Measurements from ENCODE around the gene SV2C. TPM values are rescaled to one million over a fixed set of nuclear protein-coding genes. Genes with fewer than 3 reads are reported as not detected.
A peak's percentile ranks its signal among the peaks of the same experiment; 100 is the strongest.

SV2C gene
- total RNA-seq, 4 donors from 2014 or later, result 0.18 to 0.85 (median 0.27) TPM; not detected in 1

DNA sequence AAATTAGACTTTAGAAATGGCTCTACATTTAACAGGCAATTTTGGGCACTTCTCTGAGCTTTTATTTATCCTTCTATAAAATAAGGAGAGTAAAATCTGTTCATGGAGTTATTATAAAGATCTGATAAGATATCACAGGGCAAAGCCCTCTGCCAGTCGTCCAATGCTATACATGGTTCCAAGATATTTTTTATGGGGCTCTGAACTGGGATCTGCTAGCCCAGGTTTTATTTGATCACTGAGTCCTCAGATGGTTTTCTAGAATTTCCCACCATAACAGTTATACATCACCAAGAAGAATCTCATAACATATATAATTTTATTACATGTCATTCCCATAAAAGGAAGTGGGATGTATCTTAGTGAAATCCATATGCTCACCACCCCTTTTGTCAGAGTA is 296.7 kb downstream of the SV2C start:
- no peak for TF ChIP-seq POLR2A (IDR thresholded peaks at IDR 0.05)
- TF ChIP-seq, protein P1, sequence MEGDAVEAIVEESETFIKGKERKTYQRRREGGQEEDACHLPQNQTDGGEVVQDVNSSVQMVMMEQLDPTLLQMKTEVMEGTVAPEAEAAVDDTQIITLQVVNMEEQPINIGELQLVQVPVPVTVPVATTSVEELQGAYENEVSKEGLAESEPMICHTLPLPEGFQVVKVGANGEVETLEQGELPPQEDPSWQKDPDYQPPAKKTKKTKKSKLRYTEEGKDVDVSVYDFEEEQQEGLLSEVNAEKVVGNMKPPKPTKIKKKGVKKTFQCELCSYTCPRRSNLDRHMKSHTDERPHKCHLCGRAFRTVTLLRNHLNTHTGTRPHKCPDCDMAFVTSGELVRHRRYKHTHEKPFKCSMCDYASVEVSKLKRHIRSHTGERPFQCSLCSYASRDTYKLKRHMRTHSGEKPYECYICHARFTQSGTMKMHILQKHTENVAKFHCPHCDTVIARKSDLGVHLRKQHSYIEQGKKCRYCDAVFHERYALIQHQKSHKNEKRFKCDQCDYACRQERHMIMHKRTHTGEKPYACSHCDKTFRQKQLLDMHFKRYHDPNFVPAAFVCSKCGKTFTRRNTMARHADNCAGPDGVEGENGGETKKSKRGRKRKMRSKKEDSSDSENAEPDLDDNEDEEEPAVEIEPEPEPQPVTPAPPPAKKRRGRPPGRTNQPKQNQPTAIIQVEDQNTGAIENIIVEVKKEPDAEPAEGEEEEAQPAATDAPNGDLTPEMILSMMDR (IDR thresholded peaks at IDR 0.05), result no peak
- Histone ChIP-seq H3K27me3 (no peaks in the 10 kb centered on the region), H3K4me3 (no peak overlapping the region), H3K36me3 (no peaks in the 10 kb centered on the region), H3K9me3 (no peaks in the 10 kb centered on the region), H3K4me1 (peaks cover 0 to 14% (median 0%) of the 10 kb centered on the region in 4 donors), H3K27ac (no peak overlapping the region)
- DNase-seq, result no peak

DNA sequence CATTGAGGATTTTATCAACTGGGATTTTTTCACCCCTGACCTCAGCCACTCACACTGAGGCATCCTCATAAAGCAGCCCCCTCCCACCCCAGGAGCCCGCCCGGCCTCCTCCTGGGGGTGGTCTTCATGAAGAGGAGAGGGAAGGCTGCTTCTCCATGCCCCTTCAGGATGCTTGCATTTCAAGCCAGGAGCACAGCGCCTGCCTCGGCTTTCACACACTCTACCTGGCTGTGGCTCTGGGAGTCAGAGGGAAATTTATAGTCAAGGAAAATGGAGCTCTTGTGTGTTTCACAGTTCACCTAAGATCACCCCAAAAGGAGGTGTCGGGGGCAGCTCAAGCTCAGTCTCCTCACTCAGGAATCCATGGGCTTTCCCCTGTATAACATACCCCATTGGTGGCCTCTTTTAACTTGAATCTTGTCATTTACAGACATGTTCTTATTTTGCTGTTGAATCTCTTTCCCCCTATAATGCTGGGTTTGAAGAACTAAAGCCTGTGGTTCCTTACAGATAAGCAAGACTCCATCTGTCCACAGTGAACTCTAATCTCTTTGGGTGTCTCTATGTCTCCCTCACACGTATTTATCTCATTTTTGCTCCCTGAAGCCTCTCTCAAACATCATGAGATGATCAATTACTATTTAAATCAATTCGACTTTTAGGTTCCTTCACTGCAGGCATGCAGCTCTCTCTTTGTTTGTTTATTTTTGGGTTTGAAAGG is 297.3 kb downstream of the SV2C start:
- Histone ChIP-seq H3K36me3 (no peaks in the 10 kb centered on the region), H3K4me1 (peaks cover 0 to 14% (median 0%) of the 10 kb centered on the region in 4 donors), H3K27me3 (no peaks in the 10 kb centered on the region), H3K27ac (peak overlapping the region in 1 of 4 donors; percentile 9), H3K9me3 (no peaks in the 10 kb centered on the region), H3K4me3 (no peak overlapping the region)
- TF ChIP-seq, protein P1 (IDR thresholded peaks at IDR 0.05), result no peak
- no peak for TF ChIP-seq POLR2A (IDR thresholded peaks at IDR 0.05)
- no peak for DNase-seq

DNA sequence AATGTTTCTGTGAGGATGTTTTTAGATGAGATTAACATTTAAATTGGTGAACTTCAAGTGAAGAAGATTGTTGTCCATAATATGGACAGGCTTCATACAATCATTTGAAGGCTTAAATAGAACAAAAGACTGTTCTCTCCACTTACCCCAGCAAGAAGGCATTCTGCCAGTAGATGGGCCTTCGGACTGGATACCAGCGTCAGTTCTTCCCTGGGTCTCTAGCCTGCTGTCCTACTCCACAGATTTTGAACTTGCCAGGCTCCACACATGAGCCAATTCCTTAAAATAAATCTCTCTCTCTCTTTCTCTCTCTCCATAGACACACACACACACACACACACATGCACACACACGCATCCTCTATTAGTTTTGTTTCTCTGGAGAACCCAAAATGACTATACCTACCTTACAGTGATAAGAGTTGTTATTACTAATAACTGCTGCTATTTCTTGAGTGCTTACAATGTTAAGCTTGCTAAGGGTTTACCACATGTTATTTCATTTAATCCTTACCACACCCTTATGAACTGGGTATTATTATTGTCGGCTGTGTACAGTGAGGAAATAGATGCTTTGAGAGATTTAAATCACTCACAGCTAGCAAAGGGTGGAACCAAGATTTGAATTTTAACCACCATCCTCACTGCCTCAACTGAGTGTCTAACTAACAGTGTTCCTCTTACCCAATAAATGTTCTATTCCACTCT is 300.1 kb downstream of the SV2C start:
- Histone ChIP-seq H3K27ac (no peak overlapping the region), H3K27me3 (no peaks in the 10 kb centered on the region), H3K36me3 (no peaks in the 10 kb centered on the region), H3K4me3 (no peak overlapping the region), H3K4me1 (peaks cover 0 to 14% (median 0%) of the 10 kb centered on the region in 4 donors), H3K9me3 (no peaks in the 10 kb centered on the region)
- TF ChIP-seq, protein P1 (IDR thresholded peaks at IDR 0.05), result no peak
- no peak for TF ChIP-seq POLR2A (IDR thresholded peaks at IDR 0.05)
- no peak for DNase-seq

DNA sequence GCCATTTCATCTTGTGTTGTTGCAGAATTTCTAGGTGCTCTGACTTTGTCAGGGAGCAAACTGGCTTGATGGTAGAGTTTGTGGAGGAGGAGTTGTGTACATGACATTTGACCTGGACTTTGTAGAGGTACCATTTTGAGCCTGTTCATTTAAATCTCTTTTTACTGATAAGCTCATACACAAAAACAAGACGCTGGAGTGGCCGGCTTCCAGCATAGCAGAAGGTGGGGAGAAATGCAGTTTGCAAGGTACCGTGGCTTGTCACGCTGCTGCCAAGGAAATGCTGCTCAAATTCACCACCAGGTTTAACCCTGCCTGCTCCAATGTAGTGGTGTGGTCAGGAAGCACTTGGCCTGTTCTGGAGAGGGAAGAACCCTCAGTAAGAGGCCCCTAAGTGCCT is 301.0 kb downstream of the SV2C start:
- Histone ChIP-seq H3K4me3 (no peak overlapping the region), H3K4me1 (peaks cover 0 to 14% (median 0%) of the 10 kb centered on the region in 4 donors), H3K36me3 (no peaks in the 10 kb centered on the region), H3K27ac (no peak overlapping the region), H3K9me3 (no peaks in the 10 kb centered on the region), H3K27me3 (no peaks in the 10 kb centered on the region)
- no peak for TF ChIP-seq POLR2A (IDR thresholded peaks at IDR 0.05)
- TF ChIP-seq, protein P1 (IDR thresholded peaks at IDR 0.05), result no peak
- DNase-seq, result no peak

DNA sequence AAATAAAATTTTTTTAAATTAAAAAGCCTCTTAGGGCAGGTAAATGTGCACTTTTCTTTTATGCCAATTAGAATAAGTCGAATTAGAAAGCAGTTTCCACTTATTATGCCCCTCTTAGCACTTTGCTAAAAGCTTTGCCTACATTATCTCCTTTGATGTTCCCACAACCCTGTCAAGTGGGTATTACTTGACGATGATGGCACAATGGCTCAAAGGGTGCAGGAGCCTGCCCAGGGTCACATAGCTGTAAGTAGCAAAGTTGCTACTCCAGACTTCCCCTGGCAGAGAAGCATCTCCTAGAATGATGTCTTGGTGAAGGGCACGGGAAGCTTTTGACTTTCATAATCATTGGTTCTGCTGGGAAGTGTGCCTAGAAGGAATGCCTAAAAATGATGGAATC is 301.5 kb downstream of the SV2C start:
- H3K36me3 ChIP-seq, result no peaks in the 10 kb centered on the region
- H3K27ac ChIP-seq, result no peak overlapping the region
- H3K4me3 ChIP-seq, result no peak overlapping the region
- peaks cover 0 to 10% (median 0%) of the 10 kb centered on the region in 4 donors for H3K4me1 ChIP-seq
- no peak for DNase-seq
- H3K27me3 ChIP-seq, result no peaks in the 10 kb centered on the region
- TF ChIP-seq, protein P1 (IDR thresholded peaks at IDR 0.05), result no peak
- no peak for TF ChIP-seq POLR2A (IDR thresholded peaks at IDR 0.05)
- H3K9me3 ChIP-seq, result no peaks in the 10 kb centered on the region
